Activated CD4-positive, alpha-beta T cell treated with anti-CD3 and anti-CD28 coated beads for 24 hours (primary cell): ENCODE measurements around the gene TENM4.

Experiments used
- DNase-seq, 2 donors: peaks; one replicate each; pipeline ENCODE4 v3.0.0-alpha.2; 2020; ENCODE audit warnings: low read depth in 2 of 2

Gene TENM4

GRCh38 chr11:78935398-78936068, 505.3 kb downstream of the TENM4 start:
- no peak for DNase-seq

GRCh38 chr11:78933350-78933749, 507.5 kb downstream of the TENM4 start:
- DNase-seq, result no peak

GRCh38 chr11:78932757-78933156, 508.1 kb downstream of the TENM4 start:
- no peak for DNase-seq

GRCh38 chr11:78931891-78932290, 508.9 kb downstream of the TENM4 start:
- DNase-seq, result no peak

- no peak for DNase-seq
Measured at GRCh38 chr11:78930810-78931523, 509.9 kb downstream of the TENM4 start.

GRCh38 chr11:78929906-78930220, 511.0 kb downstream of the TENM4 start:
- no peak for DNase-seq

- no peak for DNase-seq
Measured at GRCh38 chr11:78929207-78929905, 511.5 kb downstream of the TENM4 start.

GRCh38 chr11:78927511-78927910, 513.3 kb downstream of the TENM4 start:
- no peak for DNase-seq

- DNase-seq, result no peak
Measured at GRCh38 chr11:78926633-78927338, 514.0 kb downstream of the TENM4 start.

GRCh38 chr11:78925387-78925786, 515.4 kb downstream of the TENM4 start:
- no peak for DNase-seq

- no peak for DNase-seq
Measured at GRCh38 chr11:78922859-78923625, 517.8 kb downstream of the TENM4 start.

GRCh38 chr11:78921509-78921908, 519.3 kb downstream of the TENM4 start:
- no peak for DNase-seq

- DNase-seq, result no peak
Measured at GRCh38 chr11:78920329-78920728, 520.5 kb downstream of the TENM4 start.

GRCh38 chr11:78916759-78917158, 524.1 kb downstream of the TENM4 start:
- DNase-seq, result no peak

GRCh38 chr11:78914503-78914902, 526.3 kb downstream of the TENM4 start:
- DNase-seq, result no peak

GRCh38 chr11:78912778-78913177, 528.1 kb downstream of the TENM4 start:
- DNase-seq, result no peak

GRCh38 chr11:78910322-78910721, 530.5 kb downstream of the TENM4 start:
- DNase-seq, result no peak

GRCh38 chr11:78909386-78909785, 531.4 kb downstream of the TENM4 start:
- no peak for DNase-seq

- no peak for DNase-seq
Measured at GRCh38 chr11:78907636-78908035, 533.2 kb downstream of the TENM4 start.

GRCh38 chr11:78906566-78906965, 534.3 kb downstream of the TENM4 start:
- no peak for DNase-seq

- DNase-seq, result no peak
Measured at GRCh38 chr11:78905756-78906155, 535.1 kb downstream of the TENM4 start.
